Transverse colon (tissue), 4 donors: ENCODE results near the gene ELFN1. TPM values are rescaled to one million over a fixed set of nuclear protein-coding genes. Genes with fewer than 3 reads are reported as not detected.

ENCODE experiments used
- DNase-seq: peaks from one replicate; pipeline ENCODE4 v3.0.0-alpha.2; 2019
- H3K27ac ChIP-seq, 4 donors: fragments of 200-600 bp; sonication (generic); 2 replicates each; pipeline ENCODE4 v1.5.1; 2016 to 2018; ENCODE audit warnings: inconsistent platforms in 4 of 4
- H3K27me3 ChIP-seq: fragments of 200-600 bp; sonication (generic); 2 replicates; pipeline ENCODE4 v1.5.1; 2017; ENCODE audit warnings: inconsistent platforms
- H3K36me3 ChIP-seq, 4 donors: fragments of 200-600 bp; sonication (generic); 2 replicates each; pipeline ENCODE4 v1.5.1; 2017 to 2019; ENCODE audit warnings: inconsistent platforms in 4 of 4
- H3K4me1 ChIP-seq, 4 donors: fragments of 200-600 bp; sonication (generic); 2 replicates each; pipeline ENCODE4 v1.5.1; 2017 to 2020; ENCODE audit warnings: inconsistent platforms in 4 of 4
- H3K4me3 ChIP-seq, 4 donors: fragments of 200-600 bp; sonication (generic); 1 replicate in 1 of 4; 2 replicates in 3 of 4; pipeline versions ENCODE4 v1.5.1 to v1.6.1; 2017 to 2019; ENCODE audit warnings: inconsistent platforms in 4 of 4
- H3K9me3 ChIP-seq, 2 donors: fragments of 200-600 bp; sonication (generic); 2 replicates each; pipeline ENCODE4 v1.5.1; 2017 to 2019; ENCODE audit warnings: inconsistent platforms in 2 of 2
- EP300 ChIP-seq: sonication (generic); formaldehyde crosslinking; IDR thresholded peaks from one replicate; pipeline ENCODE4 v1.6.1; 2017; ENCODE audit warnings: antibody characterized with exemption, low read depth
- POLR2A ChIP-seq: fragments of 450-650 bp; IDR thresholded peaks from one replicate; pipeline ENCODE4 v1.6.1; 2016; ENCODE audit warnings: antibody characterized with exemption, mild to moderate bottlenecking, moderate library complexity
- POLR2AphosphoS5 ChIP-seq, 3 donors: sonication (generic); formaldehyde crosslinking; IDR thresholded peaks; one replicate each; pipeline ENCODE4 v1.6.1; 2016; ENCODE audit warnings: antibody characterized with exemption in 3 of 3
- WGBS, 2 donors: methylation state at CpG; one replicate each; pipeline ENCODE4 v1.1.5; 2018; ENCODE audit warnings: low coverage in 1 of 2; 5-methylcytosine and 5-hydroxymethylcytosine counted together
- in situ Hi-C, 4 donors: fragments of 200-750 bp; cut with MboI; loops; one replicate each; pipeline versions ENCODE4 v1.15.0 to v1.15.1; 2017; ENCODE audit warnings: low sequenced_read_pairs in 3 of 4, low pct_ligation_motif_present in 1 of 4, low pct_unique_long_range_greater_than_20kb in 1 of 4
- intact Hi-C: fragments of 100-400 bp; cut with DNase I; formaldehyde crosslinking; loops from one replicate; pipeline ENCODE4 v1.15.1; 2023; ENCODE audit warnings: low total_unique reads
- total RNA-seq, 4 donors: library from RNA; depleted of rRNA; stranded (reverse); fragments of >200 nt; gene quantifications; one replicate each; pipeline ENCODE4 v1.1.0, GENCODE V29; 2016
- TF ChIP-seq, protein P1 (sequence below), 5 experiments: fragments of 200-600 bp in 3 of 5; fragments of 450-650 bp in 2 of 5; sonication (generic) in 3 of 5; IDR thresholded peaks; 1 replicate in 2 of 5; 2 replicates in 3 of 5; pipeline ENCODE4 v1.5.1; 2016 to 2017; ENCODE audit warnings: antibody characterized with exemption in 5 of 5, inconsistent platforms in 3 of 5, mild to moderate bottlenecking in 2 of 5, moderate library complexity in 1 of 5

The ELFN1 gene
- total RNA-seq, 4 donors from 2014 or later = 0.14 to 0.60 (median 0.32) TPM; not detected in 1

GRCh38 chr7:1675673-1676549 is 5.8 kb downstream of the ELFN1 start:
- TF ChIP-seq EP300 (no peak), POLR2A (no peak), POLR2AphosphoS5 (IDR thresholded peaks at IDR 0.05) (no peak)
- intact Hi-C loops = no loop called here
- Histone ChIP-seq H3K36me3 (no peaks in the 10 kb centered on the region), H3K27ac (no peak overlapping the region), H3K4me3 (no peak overlapping the region), H3K4me1 (no peaks in the 10 kb centered on the region), H3K27me3 (peaks cover 55% of the 10 kb centered on the region), H3K9me3 (no peaks in the 10 kb centered on the region)
- DNase-seq = no peak
- 75 to 100% methylated on average over 1 to 24 of the region's 30 CpGs for WGBS, 2 donors
- in situ Hi-C loops = no loop called here

- no peak overlapping the region for H3K27ac ChIP-seq
- no peaks in the 10 kb centered on the region for H3K36me3 ChIP-seq
- TF ChIP-seq EP300 = no peak
- no peak for TF ChIP-seq POLR2A
- TF ChIP-seq POLR2AphosphoS5 (IDR thresholded peaks at IDR 0.05) = no peak
- TF ChIP-seq, protein P1, sequence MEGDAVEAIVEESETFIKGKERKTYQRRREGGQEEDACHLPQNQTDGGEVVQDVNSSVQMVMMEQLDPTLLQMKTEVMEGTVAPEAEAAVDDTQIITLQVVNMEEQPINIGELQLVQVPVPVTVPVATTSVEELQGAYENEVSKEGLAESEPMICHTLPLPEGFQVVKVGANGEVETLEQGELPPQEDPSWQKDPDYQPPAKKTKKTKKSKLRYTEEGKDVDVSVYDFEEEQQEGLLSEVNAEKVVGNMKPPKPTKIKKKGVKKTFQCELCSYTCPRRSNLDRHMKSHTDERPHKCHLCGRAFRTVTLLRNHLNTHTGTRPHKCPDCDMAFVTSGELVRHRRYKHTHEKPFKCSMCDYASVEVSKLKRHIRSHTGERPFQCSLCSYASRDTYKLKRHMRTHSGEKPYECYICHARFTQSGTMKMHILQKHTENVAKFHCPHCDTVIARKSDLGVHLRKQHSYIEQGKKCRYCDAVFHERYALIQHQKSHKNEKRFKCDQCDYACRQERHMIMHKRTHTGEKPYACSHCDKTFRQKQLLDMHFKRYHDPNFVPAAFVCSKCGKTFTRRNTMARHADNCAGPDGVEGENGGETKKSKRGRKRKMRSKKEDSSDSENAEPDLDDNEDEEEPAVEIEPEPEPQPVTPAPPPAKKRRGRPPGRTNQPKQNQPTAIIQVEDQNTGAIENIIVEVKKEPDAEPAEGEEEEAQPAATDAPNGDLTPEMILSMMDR (IDR thresholded peaks at IDR 0.05) = no peak
- H3K9me3 ChIP-seq = no peaks in the 10 kb centered on the region
- no peak overlapping the region for H3K4me3 ChIP-seq
- DNase-seq = no peak
- H3K27me3 ChIP-seq = peaks cover 48% of the 10 kb centered on the region
- 77 to 82% methylated on average over 7 to 23 of the region's 23 CpGs for WGBS, 2 donors
- in situ Hi-C loops = no loop called here
- intact Hi-C loops = no loop called here
- no peaks in the 10 kb centered on the region for H3K4me1 ChIP-seq
These were observed 6.5 kb downstream of the ELFN1 start for GRCh38 chr7:1676550-1677078.

GRCh38 chr7:1677206-1678080 is 7.4 kb downstream of the ELFN1 start:
- Histone ChIP-seq H3K4me3 (no peak overlapping the region), H3K4me1 (no peaks in the 10 kb centered on the region), H3K27me3 (peaks cover 40% of the 10 kb centered on the region), H3K27ac (no peak overlapping the region), H3K36me3 (no peaks in the 10 kb centered on the region), H3K9me3 (no peaks in the 10 kb centered on the region)
- in situ Hi-C loops (no loop called here), intact Hi-C loops (no loop called here)
- TF ChIP-seq EP300 (no peak), POLR2A (no peak), POLR2AphosphoS5 (IDR thresholded peaks at IDR 0.05) (no peak)
- TF ChIP-seq, protein P1 (IDR thresholded peaks at IDR 0.05) = no peak
- WGBS, 2 donors = 73 to 74% methylated on average over 9 to 25 of the region's 25 CpGs
- DNase-seq = no peak

DNA sequence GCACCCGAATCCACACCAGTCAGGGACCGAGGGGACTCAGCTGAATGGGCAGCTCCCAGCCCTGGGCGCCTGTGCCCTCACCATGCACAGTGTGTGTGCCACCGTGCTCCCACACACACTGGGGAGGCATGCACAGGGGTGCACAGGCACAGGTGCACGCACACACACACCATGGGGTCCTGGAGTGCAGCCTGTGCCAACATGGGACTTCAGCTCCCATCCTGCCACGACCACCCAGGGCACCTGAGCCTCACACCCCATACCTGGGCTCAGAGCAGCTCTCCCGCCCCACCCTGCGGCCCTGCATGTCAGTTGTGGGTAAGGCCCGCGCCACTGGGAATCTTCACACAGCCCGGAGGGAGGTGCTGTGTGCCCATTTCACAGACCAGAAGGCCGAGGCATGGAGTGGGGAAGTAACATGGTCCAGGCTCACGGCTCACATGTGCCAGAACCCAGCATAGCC is 8.0 kb downstream of the ELFN1 start:
- Histone ChIP-seq H3K4me3 (no peak overlapping the region), H3K27ac (no peak overlapping the region), H3K4me1 (no peaks in the 10 kb centered on the region), H3K9me3 (no peaks in the 10 kb centered on the region), H3K36me3 (no peaks in the 10 kb centered on the region), H3K27me3 (peaks cover 33% of the 10 kb centered on the region)
- WGBS, 2 donors = 78% methylated on average over 13 of the region's 13 CpGs; no CpG with 5 or more reads in 1 of the 2 donors
- in situ Hi-C loops (no loop called here), intact Hi-C loops (no loop called here)
- TF ChIP-seq POLR2A = no peak
- DNase-seq = no peak
